Neural cell (in vitro differentiated cells): ENCODE results near the gene COP1. TPM values are rescaled to one million over a fixed set of nuclear protein-coding genes. Genes with fewer than 3 reads are reported as not detected.
"Not testable (repeated sequence)": the region's sequence is repeated elsewhere in the genome, so short reads cannot be mapped to it uniquely, and the experiment has no call there.

Source experiments
- H2AFZ ChIP-seq: fragments of 200-600, 300-800 bp; sonication (generic), shearing (Covaris generic); 2 replicates; pipeline ENCODE4 v1.6.0; 2014; ENCODE audit warnings: low read depth, mild to moderate bottlenecking, antibody characterized with exemption, low read length, moderate library complexity
- H3F3A ChIP-seq: fragments of 200-600 bp; shearing (Covaris generic); 2 replicates; pipeline ENCODE4 v1.6.1; 2016; ENCODE audit warnings: mild to moderate bottlenecking, moderate library complexity, mixed read lengths, antibody characterized with exemption, low read length; ENCODE audit not compliant: insufficient read depth, poor library complexity, severe bottlenecking
- H3K27ac ChIP-seq: fragments of 200-600, 300-800 bp; sonication (generic), shearing (Covaris generic); 2 replicates; pipeline ENCODE4 v1.5.1; 2014; ENCODE audit warnings: mild to moderate bottlenecking, low read length, moderate library complexity
- H3K27me3 ChIP-seq: fragments of 300-800, 200-600 bp; sonication (generic), shearing (Covaris generic); 2 replicates; pipeline ENCODE4 v1.6.0; 2014; ENCODE audit warnings: mild to moderate bottlenecking, low read depth, low read length, moderate library complexity; ENCODE audit not compliant: insufficient read depth
- H3K36me3 ChIP-seq: fragments of 300-800, 200-600 bp; sonication (generic), shearing (Covaris generic); 2 replicates; pipeline ENCODE4 v1.5.1; 2014; ENCODE audit warnings: mild to moderate bottlenecking, antibody characterized with exemption, low read length, moderate library complexity; ENCODE audit not compliant: insufficient read depth
- H3K4me2 ChIP-seq: fragments of 300-800, 200-600 bp; sonication (generic), shearing (Covaris generic); 2 replicates; pipeline ENCODE4 v1.6.0; 2014; ENCODE audit warnings: mild to moderate bottlenecking, low read length
- H3K4me3 ChIP-seq: fragments of 300-800, 200-600 bp; sonication (generic), shearing (Covaris generic); 2 replicates; pipeline ENCODE4 v1.5.1; 2014; ENCODE audit warnings: mild to moderate bottlenecking, low read length, moderate library complexity
- H3K79me2 ChIP-seq: fragments of 200-600 bp; shearing (Covaris generic); replicated peaks from 2 replicates; pipeline ENCODE4 v1.6.0; 2014; ENCODE audit warnings: mild to moderate bottlenecking, low read length, moderate library complexity; ENCODE audit not compliant: insufficient read depth
- H3K9ac ChIP-seq: fragments of 300-800, 200-600 bp; sonication (generic), shearing (Covaris generic); 2 replicates; pipeline ENCODE4 v1.6.1; 2016; ENCODE audit warnings: mild to moderate bottlenecking, low read length, mixed read lengths
- H3K9me2 ChIP-seq: fragments of 200-600 bp; shearing (Covaris generic); 2 replicates; pipeline ENCODE4 v1.6.1; 2016; ENCODE audit warnings: mild to moderate bottlenecking, low read length, mixed read lengths; ENCODE audit not compliant: insufficient read depth
- H3K9me3 ChIP-seq: fragments of 200-600, 300-800 bp; sonication (generic), shearing (Covaris generic); 2 replicates; pipeline ENCODE4 v1.6.1; 2016; ENCODE audit warnings: mild to moderate bottlenecking, mixed run types, low read length, moderate library complexity, mixed read lengths
- H4K20me1 ChIP-seq: fragments of 200-600 bp; shearing (Covaris generic); 2 replicates; pipeline ENCODE4 v1.6.1; 2016; ENCODE audit warnings: mild to moderate bottlenecking, mixed run types; ENCODE audit not compliant: insufficient read depth
- CTCF ChIP-seq: fragments of 450-650 bp; IDR thresholded peaks from 2 replicates; pipeline ENCODE4 v1.5.1; 2014; ENCODE audit warnings: antibody characterized with exemption, mild to moderate bottlenecking, moderate library complexity; ENCODE audit not compliant: poor library complexity, severe bottlenecking
- EP300 ChIP-seq: fragments of 450-650 bp; conservative IDR thresholded peaks from 2 replicates; pipeline ENCODE4 v1.6.1; 2014; ENCODE audit warnings: antibody characterized with exemption, mild to moderate bottlenecking, moderate library complexity; ENCODE audit not compliant: poor library complexity, severe bottlenecking
- EZH2 ChIP-seq: fragments of 200-600, 300-800 bp; shearing (Covaris generic), sonication (generic); IDR thresholded peaks from 2 replicates; pipeline ENCODE4 v1.6.1; 2014; ENCODE audit warnings: antibody characterized with exemption, low read length, borderline replicate concordance, mild to moderate bottlenecking; ENCODE audit not compliant: insufficient read depth, poor library complexity, severe bottlenecking
- MXI1 ChIP-seq: fragments of 450-650 bp; conservative IDR thresholded peaks from 2 replicates; pipeline ENCODE4 v1.6.1; 2014; ENCODE audit warnings: antibody characterized with exemption, mild to moderate bottlenecking; ENCODE audit not compliant: poor library complexity, severe bottlenecking
- POLR2AphosphoS5 ChIP-seq: IDR thresholded peaks from 2 replicates; pipeline ENCODE4 v1.6.1; 2012
- RAD21 ChIP-seq: fragments of 450-650 bp; conservative IDR thresholded peaks from 2 replicates; pipeline ENCODE4 v1.6.1; 2014; ENCODE audit warnings: antibody characterized with exemption, mild to moderate bottlenecking, moderate library complexity
- SMC3 ChIP-seq: fragments of 450-650 bp; conservative IDR thresholded peaks from 2 replicates; pipeline ENCODE4 v1.6.1; 2014; ENCODE audit warnings: antibody characterized with exemption, mild to moderate bottlenecking, moderate library complexity; ENCODE audit not compliant: poor library complexity
- TAF1 ChIP-seq: IDR thresholded peaks from 2 replicates; pipeline ENCODE4 v1.6.1; 2012; ENCODE audit warnings: low read depth
- polyA plus RNA-seq: library from polyadenylated mRNA; depleted of rRNA; stranded (reverse); fragments of >200 nt; gene quantifications from 2 replicates; pipeline ENCODE4 v1.2.3, GENCODE V29; 2014
- TF ChIP-seq, protein P1 (sequence below): IDR thresholded peaks from 2 replicates; pipeline ENCODE4 v1.6.1; 2012; ENCODE audit warnings: borderline replicate concordance

The COP1 gene
- polyA plus RNA-seq, 1 donor from 2014 or later = 72.3 TPM

GRCh38 chr1:176205332-176205914, 1.7 kb downstream of the COP1 start:
- peak overlapping the region; percentile 92 for H3K9ac ChIP-seq
- peak overlapping the region; percentile 69 for H3K4me3 ChIP-seq
- no peaks in the 10 kb centered on the region for H3K36me3 ChIP-seq
- no peaks in the 10 kb centered on the region for H3K9me3 ChIP-seq
- no peaks in the 10 kb centered on the region for H3K9me2 ChIP-seq
- H3K27ac ChIP-seq = peak overlapping the region; percentile 90
- no peak for TF ChIP-seq TAF1
- TF ChIP-seq POLR2AphosphoS5 = no peak
- no peak for TF ChIP-seq RAD21
- TF ChIP-seq, protein P1, sequence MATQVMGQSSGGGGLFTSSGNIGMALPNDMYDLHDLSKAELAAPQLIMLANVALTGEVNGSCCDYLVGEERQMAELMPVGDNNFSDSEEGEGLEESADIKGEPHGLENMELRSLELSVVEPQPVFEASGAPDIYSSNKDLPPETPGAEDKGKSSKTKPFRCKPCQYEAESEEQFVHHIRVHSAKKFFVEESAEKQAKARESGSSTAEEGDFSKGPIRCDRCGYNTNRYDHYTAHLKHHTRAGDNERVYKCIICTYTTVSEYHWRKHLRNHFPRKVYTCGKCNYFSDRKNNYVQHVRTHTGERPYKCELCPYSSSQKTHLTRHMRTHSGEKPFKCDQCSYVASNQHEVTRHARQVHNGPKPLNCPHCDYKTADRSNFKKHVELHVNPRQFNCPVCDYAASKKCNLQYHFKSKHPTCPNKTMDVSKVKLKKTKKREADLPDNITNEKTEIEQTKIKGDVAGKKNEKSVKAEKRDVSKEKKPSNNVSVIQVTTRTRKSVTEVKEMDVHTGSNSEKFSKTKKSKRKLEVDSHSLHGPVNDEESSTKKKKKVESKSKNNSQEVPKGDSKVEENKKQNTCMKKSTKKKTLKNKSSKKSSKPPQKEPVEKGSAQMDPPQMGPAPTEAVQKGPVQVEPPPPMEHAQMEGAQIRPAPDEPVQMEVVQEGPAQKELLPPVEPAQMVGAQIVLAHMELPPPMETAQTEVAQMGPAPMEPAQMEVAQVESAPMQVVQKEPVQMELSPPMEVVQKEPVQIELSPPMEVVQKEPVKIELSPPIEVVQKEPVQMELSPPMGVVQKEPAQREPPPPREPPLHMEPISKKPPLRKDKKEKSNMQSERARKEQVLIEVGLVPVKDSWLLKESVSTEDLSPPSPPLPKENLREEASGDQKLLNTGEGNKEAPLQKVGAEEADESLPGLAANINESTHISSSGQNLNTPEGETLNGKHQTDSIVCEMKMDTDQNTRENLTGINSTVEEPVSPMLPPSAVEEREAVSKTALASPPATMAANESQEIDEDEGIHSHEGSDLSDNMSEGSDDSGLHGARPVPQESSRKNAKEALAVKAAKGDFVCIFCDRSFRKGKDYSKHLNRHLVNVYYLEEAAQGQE = no peak
- no peak for TF ChIP-seq SMC3
- TF ChIP-seq EP300 = no peak
- TF ChIP-seq MXI1 = no peak
- TF ChIP-seq CTCF = no peak
- no peak for TF ChIP-seq EZH2
- no peaks in the 10 kb centered on the region for H3K27me3 ChIP-seq
- no peaks in the 10 kb centered on the region for H4K20me1 ChIP-seq
- H2AFZ ChIP-seq = no peak overlapping the region
- peaks cover 3% of the 10 kb centered on the region for H3F3A ChIP-seq
- H3K79me2 ChIP-seq = peaks cover 57% of the 10 kb centered on the region
- H3K4me2 ChIP-seq = peak overlapping the region; percentile 71

GRCh38 chr1:176204655-176205054, 2.4 kb downstream of the COP1 start:
- H3K36me3 ChIP-seq, H3K9me2 ChIP-seq, H3K9me3 ChIP-seq, H3K27me3 ChIP-seq, H2AFZ ChIP-seq, H4K20me1 ChIP-seq, H3F3A ChIP-seq, H3K27ac ChIP-seq: not testable (repeated sequence)
- H3K4me3 ChIP-seq = peak overlapping the region; percentile 69
- peaks cover 65% of the 10 kb centered on the region for H3K79me2 ChIP-seq
- peak overlapping the region; percentile 92 for H3K9ac ChIP-seq
- peak overlapping the region; percentile 71 for H3K4me2 ChIP-seq

GRCh38 chr1:176203735-176204134, 3.4 kb downstream of the COP1 start:
- H2AFZ ChIP-seq = no peak overlapping the region
- H4K20me1 ChIP-seq = no peaks in the 10 kb centered on the region
- peaks cover 3% of the 10 kb centered on the region for H3F3A ChIP-seq
- H3K4me2 ChIP-seq = peak overlapping the region; percentile 32
- H3K27ac ChIP-seq = no peak overlapping the region
- TF ChIP-seq CTCF (no peak), EP300 (no peak)
- H3K4me3 ChIP-seq = peak overlapping the region; percentile 69
- peaks cover 74% of the 10 kb centered on the region for H3K79me2 ChIP-seq
- no peaks in the 10 kb centered on the region for H3K9me3 ChIP-seq
- H3K9ac ChIP-seq = no peak overlapping the region
- no peaks in the 10 kb centered on the region for H3K9me2 ChIP-seq
- no peaks in the 10 kb centered on the region for H3K27me3 ChIP-seq
- no peaks in the 10 kb centered on the region for H3K36me3 ChIP-seq
